ENCODE results near the gene CROT.
A peak's percentile ranks its signal among the peaks of the same experiment; 100 is the strongest.
"Not testable (repeated sequence)": the region's sequence is repeated elsewhere in the genome, so short reads cannot be mapped to it uniquely, and the experiment has no call there.

The CROT gene

GRCh38 chr7:87319154-87319581 lies 26.3 kb upstream of the CROT start:
- not testable (repeated sequence) for H3K36me3 ChIP-seq (ENCODE audit: control insufficient read depth in 2 of 2, insufficient read depth in 2 of 2, low read length in 2 of 2); H3K9me3 ChIP-seq (ENCODE audit: control insufficient read depth in 2 of 2, low read length in 2 of 2); H3K4me1 ChIP-seq (ENCODE audit: control insufficient read depth in 2 of 2, insufficient read depth in 2 of 2, low read length in 2 of 2); H3K27me3 ChIP-seq (ENCODE audit: control insufficient read depth in 2 of 2, insufficient read depth in 2 of 2, low read length in 2 of 2)
- H3K4me3 ChIP-seq (ENCODE audit: low read length in 2 of 2), result peak overlapping the region; percentile 66 to 69
- H3K27ac ChIP-seq (ENCODE audit: low read depth in 2 of 2, low read length in 2 of 2), result peak overlapping the region in 1 of 2 donors; percentile 55
- peak overlapping the region; percentile 26 to 64 for H3K9ac ChIP-seq (ENCODE audit: low read depth in 1 of 2, low read length in 2 of 2)

GRCh38 chr7:87322912-87323311 lies 22.6 kb upstream of the CROT start:
- H3K36me3 ChIP-seq (ENCODE audit: control insufficient read depth in 2 of 2, insufficient read depth in 2 of 2, low read length in 2 of 2), result peaks cover 0 to 3% of the 10 kb centered on the region in 2 donors
- peaks cover 2 to 7% of the 10 kb centered on the region in 2 donors for H3K4me1 ChIP-seq (ENCODE audit: control insufficient read depth in 2 of 2, insufficient read depth in 2 of 2, low read length in 2 of 2)
- peaks cover 5% of the 10 kb centered on the region in 2 donors for H3K9me3 ChIP-seq (ENCODE audit: control insufficient read depth in 2 of 2, low read length in 2 of 2)

GRCh38 chr7:87325576-87326370 lies 19.7 kb upstream of the CROT start:
- H3K9me3 ChIP-seq (ENCODE audit: control insufficient read depth in 2 of 2, low read length in 2 of 2), result peaks cover 14 to 16% of the 10 kb centered on the region in 2 donors
- no peaks in the 10 kb centered on the region for H3K27me3 ChIP-seq (ENCODE audit: control insufficient read depth in 2 of 2, insufficient read depth in 2 of 2, low read length in 2 of 2)
- peaks cover 3 to 14% of the 10 kb centered on the region in 2 donors for H3K36me3 ChIP-seq (ENCODE audit: control insufficient read depth in 2 of 2, insufficient read depth in 2 of 2, low read length in 2 of 2)
- H3K9ac ChIP-seq (ENCODE audit: low read depth in 1 of 2, low read length in 2 of 2), result no peak overlapping the region
- no peaks in the 10 kb centered on the region for H3K4me1 ChIP-seq (ENCODE audit: control insufficient read depth in 2 of 2, insufficient read depth in 2 of 2, low read length in 2 of 2)
- H3K4me3 ChIP-seq (ENCODE audit: low read length in 2 of 2), result no peak overlapping the region
- no peak overlapping the region for H3K27ac ChIP-seq (ENCODE audit: low read depth in 2 of 2, low read length in 2 of 2)

More at GRCh38 chr7:87322912-87323311, 22.6 kb upstream of the CROT start:
- no peak overlapping the region for H3K9ac ChIP-seq (ENCODE audit: low read depth in 1 of 2, low read length in 2 of 2)
- H3K27ac ChIP-seq (ENCODE audit: low read depth in 2 of 2, low read length in 2 of 2), result no peak overlapping the region
- no peak overlapping the region for H3K4me3 ChIP-seq (ENCODE audit: low read length in 2 of 2)
- H3K27me3 ChIP-seq (ENCODE audit: control insufficient read depth in 2 of 2, insufficient read depth in 2 of 2, low read length in 2 of 2), result no peaks in the 10 kb centered on the region

GRCh38 chr7:87328281-87328680 lies 17.2 kb upstream of the CROT start:
- Histone ChIP-seq H3K4me3 (ENCODE audit: low read length in 2 of 2) (no peak overlapping the region), H3K9ac (ENCODE audit: low read depth in 1 of 2, low read length in 2 of 2) (no peak overlapping the region), H3K36me3 (ENCODE audit: control insufficient read depth in 2 of 2, insufficient read depth in 2 of 2, low read length in 2 of 2) (peaks cover 3 to 14% of the 10 kb centered on the region in 2 donors), H3K4me1 (ENCODE audit: control insufficient read depth in 2 of 2, insufficient read depth in 2 of 2, low read length in 2 of 2) (peaks cover 4 to 7% of the 10 kb centered on the region in 2 donors), H3K27me3 (ENCODE audit: control insufficient read depth in 2 of 2, insufficient read depth in 2 of 2, low read length in 2 of 2) (no peaks in the 10 kb centered on the region), H3K9me3 (ENCODE audit: control insufficient read depth in 2 of 2, low read length in 2 of 2) (peaks cover 14 to 16% of the 10 kb centered on the region in 2 donors), H3K27ac (ENCODE audit: low read depth in 2 of 2, low read length in 2 of 2) (no peak overlapping the region)

- peaks cover 4 to 7% of the 10 kb centered on the region in 2 donors for H3K4me1 ChIP-seq (ENCODE audit: control insufficient read depth in 2 of 2, insufficient read depth in 2 of 2, low read length in 2 of 2)
- H3K9me3 ChIP-seq (ENCODE audit: control insufficient read depth in 2 of 2, low read length in 2 of 2), result peaks cover 14 to 16% of the 10 kb centered on the region in 2 donors
- H3K9ac ChIP-seq (ENCODE audit: low read depth in 1 of 2, low read length in 2 of 2), result no peak overlapping the region
- no peak overlapping the region for H3K27ac ChIP-seq (ENCODE audit: low read depth in 2 of 2, low read length in 2 of 2)
- peaks cover 3 to 11% of the 10 kb centered on the region in 2 donors for H3K36me3 ChIP-seq (ENCODE audit: control insufficient read depth in 2 of 2, insufficient read depth in 2 of 2, low read length in 2 of 2)
- no peaks in the 10 kb centered on the region for H3K27me3 ChIP-seq (ENCODE audit: control insufficient read depth in 2 of 2, insufficient read depth in 2 of 2, low read length in 2 of 2)
- H3K4me3 ChIP-seq (ENCODE audit: low read length in 2 of 2), result no peak overlapping the region
Observed at GRCh38 chr7:87330316-87330715, 15.1 kb upstream of the CROT start.

- Histone ChIP-seq H3K4me1 (ENCODE audit: control insufficient read depth in 2 of 2, insufficient read depth in 2 of 2, low read length in 2 of 2) (peaks cover 4 to 9% of the 10 kb centered on the region in 2 donors), H3K27me3 (ENCODE audit: control insufficient read depth in 2 of 2, insufficient read depth in 2 of 2, low read length in 2 of 2) (no peaks in the 10 kb centered on the region), H3K36me3 (ENCODE audit: control insufficient read depth in 2 of 2, insufficient read depth in 2 of 2, low read length in 2 of 2) (peaks cover 3 to 11% of the 10 kb centered on the region in 2 donors), H3K9ac (ENCODE audit: low read depth in 1 of 2, low read length in 2 of 2) (no peak overlapping the region), H3K9me3 (ENCODE audit: control insufficient read depth in 2 of 2, low read length in 2 of 2) (peaks cover 14 to 16% of the 10 kb centered on the region in 2 donors), H3K27ac (ENCODE audit: low read depth in 2 of 2, low read length in 2 of 2) (no peak overlapping the region), H3K4me3 (ENCODE audit: low read length in 2 of 2) (no peak overlapping the region)
Observed at GRCh38 chr7:87330942-87331341, 14.5 kb upstream of the CROT start.

GRCh38 chr7:87331687-87332252 lies 13.7 kb upstream of the CROT start:
- Histone ChIP-seq H3K4me1 (ENCODE audit: control insufficient read depth in 2 of 2, insufficient read depth in 2 of 2, low read length in 2 of 2) (peaks cover 4 to 16% of the 10 kb centered on the region in 2 donors), H3K4me3 (ENCODE audit: low read length in 2 of 2) (no peak overlapping the region), H3K9me3 (ENCODE audit: control insufficient read depth in 2 of 2, low read length in 2 of 2) (peaks cover 14 to 16% of the 10 kb centered on the region in 2 donors), H3K27me3 (ENCODE audit: control insufficient read depth in 2 of 2, insufficient read depth in 2 of 2, low read length in 2 of 2) (no peaks in the 10 kb centered on the region), H3K9ac (ENCODE audit: low read depth in 1 of 2, low read length in 2 of 2) (peak overlapping the region in 1 of 2 donors; percentile 15), H3K27ac (ENCODE audit: low read depth in 2 of 2, low read length in 2 of 2) (peak overlapping the region; percentile 35 to 45), H3K36me3 (ENCODE audit: control insufficient read depth in 2 of 2, insufficient read depth in 2 of 2, low read length in 2 of 2) (peaks cover 3 to 11% of the 10 kb centered on the region in 2 donors)

- Histone ChIP-seq H3K9me3 (ENCODE audit: control insufficient read depth in 2 of 2, low read length in 2 of 2) (peaks cover 14 to 15% of the 10 kb centered on the region in 2 donors), H3K36me3 (ENCODE audit: control insufficient read depth in 2 of 2, insufficient read depth in 2 of 2, low read length in 2 of 2) (peaks cover 3 to 11% of the 10 kb centered on the region in 2 donors), H3K27ac (ENCODE audit: low read depth in 2 of 2, low read length in 2 of 2) (peak overlapping the region; percentile 35 to 45), H3K27me3 (ENCODE audit: control insufficient read depth in 2 of 2, insufficient read depth in 2 of 2, low read length in 2 of 2) (no peaks in the 10 kb centered on the region), H3K4me1 (ENCODE audit: control insufficient read depth in 2 of 2, insufficient read depth in 2 of 2, low read length in 2 of 2) (peaks cover 4 to 19% of the 10 kb centered on the region in 2 donors), H3K9ac (ENCODE audit: low read depth in 1 of 2, low read length in 2 of 2) (peak overlapping the region; percentile 5 to 15), H3K4me3 (ENCODE audit: low read length in 2 of 2) (no peak overlapping the region)
Observed at GRCh38 chr7:87332321-87332720, 13.1 kb upstream of the CROT start.

- Histone ChIP-seq H3K36me3 (ENCODE audit: control insufficient read depth in 2 of 2, insufficient read depth in 2 of 2, low read length in 2 of 2) (peaks cover 0 to 9% of the 10 kb centered on the region in 2 donors), H3K4me3 (ENCODE audit: low read length in 2 of 2) (no peak overlapping the region), H3K9me3 (ENCODE audit: control insufficient read depth in 2 of 2, low read length in 2 of 2) (no peaks in the 10 kb centered on the region), H3K9ac (ENCODE audit: low read depth in 1 of 2, low read length in 2 of 2) (no peak overlapping the region), H3K27ac (ENCODE audit: low read depth in 2 of 2, low read length in 2 of 2) (peak overlapping the region; percentile 44 to 79), H3K27me3 (ENCODE audit: control insufficient read depth in 2 of 2, insufficient read depth in 2 of 2, low read length in 2 of 2) (no peaks in the 10 kb centered on the region), H3K4me1 (ENCODE audit: control insufficient read depth in 2 of 2, insufficient read depth in 2 of 2, low read length in 2 of 2) (peaks cover 4 to 22% of the 10 kb centered on the region in 2 donors)
Observed at GRCh38 chr7:87336136-87336535, 9.3 kb upstream of the CROT start.

GRCh38 chr7:87337331-87337730 lies 8.1 kb upstream of the CROT start:
- Histone ChIP-seq H3K36me3 (ENCODE audit: control insufficient read depth in 2 of 2, insufficient read depth in 2 of 2, low read length in 2 of 2) (peaks cover 0 to 13% of the 10 kb centered on the region in 2 donors), H3K4me3 (ENCODE audit: low read length in 2 of 2) (no peak overlapping the region), H3K9ac (ENCODE audit: low read depth in 1 of 2, low read length in 2 of 2) (no peak overlapping the region), H3K27ac (ENCODE audit: low read depth in 2 of 2, low read length in 2 of 2) (no peak overlapping the region), H3K27me3 (ENCODE audit: control insufficient read depth in 2 of 2, insufficient read depth in 2 of 2, low read length in 2 of 2) (no peaks in the 10 kb centered on the region), H3K4me1 (ENCODE audit: control insufficient read depth in 2 of 2, insufficient read depth in 2 of 2, low read length in 2 of 2) (peaks cover 0 to 15% of the 10 kb centered on the region in 2 donors), H3K9me3 (ENCODE audit: control insufficient read depth in 2 of 2, low read length in 2 of 2) (no peaks in the 10 kb centered on the region)
